ENCODE results near the gene GDF9. TPM values are rescaled to one million over a fixed set of nuclear protein-coding genes. Genes with fewer than 3 reads are reported as not detected.

Gene GDF9
- total RNA-seq, 1 donor from 2014 or later: 1.9 TPM

DNA sequence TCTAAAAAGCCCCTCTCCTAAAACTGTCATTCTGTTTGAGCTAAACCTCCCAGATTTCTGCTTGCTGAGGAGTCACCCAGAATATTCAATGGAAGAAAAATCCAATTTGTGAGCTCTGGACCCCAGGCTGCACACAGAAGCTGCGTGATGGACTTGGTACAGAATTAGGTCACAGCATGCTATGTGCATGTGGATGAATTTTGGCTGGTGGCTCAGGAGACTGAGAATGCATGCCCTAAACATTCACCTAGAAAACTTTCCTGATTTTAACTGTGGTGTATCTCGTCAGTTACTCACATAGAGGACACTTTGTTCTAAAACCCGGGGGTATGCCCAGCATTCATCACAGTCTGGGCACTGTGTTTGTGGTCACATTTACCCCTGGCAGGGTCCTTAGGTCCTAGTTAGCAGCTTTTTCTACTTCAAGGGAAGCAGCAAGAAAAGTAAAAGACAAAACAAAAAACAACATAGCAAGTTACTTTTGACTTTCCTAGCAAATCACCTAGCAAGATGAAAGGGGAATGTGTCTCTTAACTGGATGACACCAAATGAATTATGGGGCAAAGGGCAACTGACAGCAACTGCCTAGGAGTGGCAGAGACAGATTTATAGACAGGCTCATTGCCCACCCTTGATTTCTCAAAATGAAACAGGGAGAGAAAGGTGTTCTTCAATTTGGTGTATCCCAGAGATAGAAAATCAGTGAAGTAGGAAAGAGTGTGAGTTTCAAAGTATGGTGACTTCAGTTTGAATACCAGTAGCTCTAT is 27.6 kb downstream of the GDF9 start:
- no peak for DNase-seq (ENCODE audit: low spot score)

DNA sequence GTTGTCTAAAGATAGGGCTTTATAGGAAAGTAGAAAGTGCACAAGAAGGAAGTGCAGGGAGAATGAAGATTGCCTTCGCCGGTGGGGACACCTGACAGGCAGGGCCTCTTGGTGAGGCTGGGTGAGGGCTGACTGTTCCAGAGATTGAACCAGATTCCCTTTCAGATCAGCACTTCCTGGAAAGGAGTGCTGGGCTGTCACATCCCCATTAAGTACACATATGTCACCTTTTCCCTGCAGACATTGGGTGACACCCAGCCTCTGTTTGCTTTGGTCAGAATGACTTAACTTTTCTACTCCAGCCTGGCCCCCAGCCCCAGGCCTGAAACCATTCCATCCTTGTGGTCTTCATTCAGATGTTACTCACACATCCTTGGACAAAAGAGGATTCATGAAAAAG is 28.4 kb downstream of the GDF9 start:
- no peak for DNase-seq (ENCODE audit: low spot score)

DNA sequence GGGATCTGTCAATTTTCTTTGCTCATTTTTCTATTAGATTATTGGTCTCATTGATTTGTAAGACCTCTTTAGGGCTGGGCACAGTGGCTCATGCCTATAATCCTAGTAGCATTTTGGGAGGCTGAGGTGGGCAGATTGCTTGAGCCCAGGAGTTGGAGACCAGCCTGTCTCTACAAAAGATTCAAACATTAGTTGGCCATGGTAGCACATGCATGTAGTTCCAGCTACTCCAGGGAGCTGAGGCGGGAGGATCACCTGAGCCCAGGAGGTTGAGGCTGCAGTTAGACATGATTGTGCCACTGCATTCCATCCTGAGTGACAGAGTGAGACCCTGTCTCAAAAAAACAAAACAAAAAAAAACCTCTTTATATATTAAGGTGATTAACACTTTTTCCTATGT is 29.4 kb downstream of the GDF9 start:
- no peak for DNase-seq (ENCODE audit: low spot score)

- DNase-seq (ENCODE audit: low spot score): no peak
Measured at GRCh38 chr5:132834057-132834456, 32.2 kb downstream of the GDF9 start.

GRCh38 chr5:132832612-132833011 is 33.7 kb downstream of the GDF9 start:
- DNase-seq (ENCODE audit: low spot score): no peak

DNA sequence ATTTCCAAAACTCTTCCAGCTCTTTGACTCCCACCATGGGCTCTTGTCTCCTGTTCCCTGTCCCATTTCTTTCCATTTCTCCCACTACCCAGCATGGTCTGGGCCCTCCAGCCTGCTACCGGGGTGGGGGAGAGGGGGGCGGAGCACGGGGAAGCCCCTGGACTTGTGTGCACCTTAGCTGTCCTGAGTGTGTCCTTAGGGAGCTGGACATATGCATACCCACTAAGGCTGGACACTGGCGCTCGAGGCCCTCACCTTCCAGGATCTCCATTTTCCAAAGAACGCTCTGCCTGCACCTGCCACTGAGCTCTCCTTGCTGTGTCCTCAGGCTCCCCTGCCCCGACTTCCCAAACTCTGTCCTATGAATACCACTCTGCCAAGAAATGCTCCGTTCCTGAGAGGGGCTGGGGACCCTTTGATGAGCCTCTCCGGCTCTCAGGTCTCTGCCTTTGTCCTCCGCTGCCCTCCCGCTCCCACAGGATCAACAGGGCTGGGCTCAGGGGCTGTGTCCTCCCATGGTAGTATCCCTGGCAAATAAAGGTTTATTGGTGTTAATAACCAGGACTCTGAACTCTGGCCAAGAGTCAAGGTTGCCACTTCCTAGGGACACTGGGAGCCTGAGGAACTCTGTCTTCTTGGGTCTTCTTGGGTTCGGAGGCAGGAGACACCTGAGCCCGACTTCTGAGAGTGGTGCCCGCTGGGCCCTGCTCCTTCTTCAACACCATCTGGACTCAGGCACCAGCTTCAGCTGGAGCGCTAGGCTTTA is 35.0 kb downstream of the GDF9 start:
- DNase-seq (ENCODE audit: low spot score): no peak

GRCh38 chr5:132830436-132831094 is 35.7 kb downstream of the GDF9 start, which contains the start of gene SHROOM1:
Gene SHROOM1, minus strand, starts transcription at chr5:132830647. Its CDS starts 4,507 bp downstream, at chr5:132826140.
- DNase-seq (ENCODE audit: low spot score): no peak

GRCh38 chr5:132829742-132830435 is 36.4 kb downstream of the GDF9 start:
- DNase-seq (ENCODE audit: low spot score): peak; percentile 70

- DNase-seq (ENCODE audit: low spot score): no peak
Measured at GRCh38 chr5:132828846-132829494, 37.3 kb downstream of the GDF9 start.

DNA sequence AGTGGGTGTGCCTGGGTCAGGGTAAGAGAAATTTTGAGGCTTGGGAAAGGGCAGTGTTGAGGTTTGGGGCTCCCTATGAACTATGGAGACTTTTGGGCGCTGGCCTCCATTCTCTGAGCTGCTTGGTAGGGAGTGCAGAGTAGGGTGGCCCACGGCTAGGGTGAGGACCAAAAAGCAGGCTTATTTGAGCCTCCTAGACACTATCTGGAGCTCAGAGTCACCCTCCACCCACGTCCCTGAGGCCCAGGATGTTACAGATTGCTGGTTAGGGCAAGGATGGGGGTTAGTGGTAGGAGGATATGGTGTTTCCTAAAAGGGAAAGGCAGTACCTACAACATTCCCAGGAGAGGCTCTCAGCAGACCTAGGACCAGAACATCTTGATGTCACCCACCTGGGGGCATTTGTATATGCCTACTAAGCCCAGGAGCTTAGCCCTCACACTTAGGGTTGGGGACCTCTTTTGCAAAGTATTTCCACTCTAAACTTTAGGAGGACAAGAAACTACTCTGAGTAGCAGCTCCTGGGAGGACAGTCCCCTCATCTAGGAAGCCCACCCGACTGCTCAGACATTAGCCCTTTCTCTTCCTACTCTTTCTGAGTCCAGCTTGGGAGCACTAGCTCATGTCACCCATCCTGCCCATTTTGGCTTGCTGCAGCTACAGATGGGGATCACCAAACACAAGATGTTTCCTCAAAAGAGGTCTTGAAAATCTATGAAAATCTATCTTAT is 38.2 kb downstream of the GDF9 start:
- no peak for DNase-seq (ENCODE audit: low spot score)

- DNase-seq (ENCODE audit: low spot score): no peak
Measured at GRCh38 chr5:132826424-132827082, 39.7 kb downstream of the GDF9 start.

GRCh38 chr5:132825834-132826391 is 40.4 kb downstream of the GDF9 start:
- no peak for DNase-seq (ENCODE audit: low spot score)

GRCh38 chr5:132825033-132825833 is 41.0 kb downstream of the GDF9 start:
- DNase-seq (ENCODE audit: low spot score): no peak

DNA sequence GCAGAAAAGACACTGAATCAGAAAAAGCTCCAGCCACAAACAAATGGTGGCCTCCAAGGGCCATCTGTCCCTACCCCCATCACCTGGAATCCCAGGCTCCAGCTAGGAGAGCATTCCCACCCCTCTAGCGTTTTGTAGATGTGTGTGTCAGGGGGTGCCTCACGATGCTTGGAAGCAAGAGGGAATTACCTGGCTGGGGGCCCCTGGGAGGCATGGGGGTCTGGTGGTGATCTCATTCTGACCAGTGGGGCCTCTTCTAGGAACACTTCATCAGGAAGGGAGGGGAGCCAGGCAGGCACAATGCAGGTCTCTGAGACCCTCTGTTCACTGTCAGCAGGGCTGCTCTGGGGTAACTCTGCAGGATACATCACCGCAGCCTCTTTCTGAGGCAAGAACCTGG is 41.8 kb downstream of the GDF9 start:
- no peak for DNase-seq (ENCODE audit: low spot score)

DNA sequence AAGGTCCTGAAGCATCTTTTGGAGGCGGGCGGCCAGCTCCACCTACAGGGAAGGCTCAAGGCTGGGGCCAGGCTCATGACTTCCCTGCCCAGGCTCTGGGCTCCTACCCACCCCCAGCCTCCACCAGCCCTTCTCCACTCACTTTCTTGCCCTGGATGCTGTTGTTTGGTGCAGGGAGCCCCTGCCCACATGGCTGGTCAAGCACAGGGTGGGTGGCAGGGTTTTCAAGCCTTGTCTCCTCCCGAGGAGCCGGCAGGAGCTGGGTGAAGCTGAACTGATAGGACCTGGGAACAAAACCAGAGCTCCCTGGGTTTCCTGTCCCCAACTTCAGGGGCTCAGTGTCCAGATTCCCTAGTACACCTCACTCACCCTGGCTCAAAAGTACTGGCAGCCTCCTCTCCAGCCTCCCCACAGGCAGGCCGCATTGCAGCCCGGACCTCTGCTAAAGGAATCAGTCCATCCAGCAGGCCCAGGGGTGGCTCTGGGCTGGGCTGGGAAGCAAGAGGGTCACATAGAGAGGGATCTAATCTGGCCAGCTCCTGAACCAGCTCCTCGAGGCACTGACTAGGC is 42.7 kb downstream of the GDF9 start:
- DNase-seq (ENCODE audit: low spot score): no peak

DNA sequence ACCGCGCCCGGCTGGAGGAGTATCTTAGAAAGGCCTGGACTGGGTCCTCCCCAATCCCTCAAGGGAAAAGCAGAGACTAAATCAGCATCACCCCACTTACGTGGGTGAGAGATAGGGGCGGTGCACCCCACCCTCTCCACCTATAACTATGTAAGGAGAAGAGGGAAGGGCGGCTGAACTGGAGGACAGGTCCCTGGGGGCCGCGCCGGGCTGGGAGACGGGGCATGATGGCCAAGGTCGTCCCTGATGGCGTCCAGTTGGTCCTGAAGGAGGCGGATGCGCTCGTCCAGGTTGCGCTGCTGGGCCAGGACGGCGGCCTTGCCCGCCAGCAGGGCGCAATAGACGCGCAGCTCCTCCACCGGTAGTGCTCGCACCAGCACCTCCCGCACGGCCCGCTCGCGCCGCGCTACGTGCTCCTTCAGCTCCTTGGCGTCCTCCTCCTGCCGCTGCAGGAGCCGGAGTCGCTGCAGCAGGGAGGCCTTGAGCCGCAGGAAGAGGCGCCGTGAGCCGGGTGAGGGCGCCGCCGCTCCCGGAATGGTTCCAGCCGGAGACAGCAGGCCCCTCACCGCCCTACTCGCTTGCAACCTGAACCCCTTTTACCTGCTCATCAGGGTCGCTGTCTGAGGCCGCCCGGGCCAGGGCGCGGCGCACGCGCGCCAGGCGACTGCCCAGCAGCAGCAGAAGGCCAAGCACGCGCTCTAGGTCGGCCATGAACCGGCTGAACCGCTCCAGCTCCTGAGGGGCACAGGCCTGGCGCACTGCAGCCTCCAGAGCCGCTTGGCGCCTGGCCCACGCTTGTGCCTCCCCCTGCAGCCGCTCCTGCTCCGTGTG is 43.4 kb downstream of the GDF9 start:
- peak; percentile 44 for DNase-seq (ENCODE audit: low spot score)

GRCh38 chr5:132821791-132822190 is 44.5 kb downstream of the GDF9 start:
- DNase-seq (ENCODE audit: low spot score): no peak

DNA sequence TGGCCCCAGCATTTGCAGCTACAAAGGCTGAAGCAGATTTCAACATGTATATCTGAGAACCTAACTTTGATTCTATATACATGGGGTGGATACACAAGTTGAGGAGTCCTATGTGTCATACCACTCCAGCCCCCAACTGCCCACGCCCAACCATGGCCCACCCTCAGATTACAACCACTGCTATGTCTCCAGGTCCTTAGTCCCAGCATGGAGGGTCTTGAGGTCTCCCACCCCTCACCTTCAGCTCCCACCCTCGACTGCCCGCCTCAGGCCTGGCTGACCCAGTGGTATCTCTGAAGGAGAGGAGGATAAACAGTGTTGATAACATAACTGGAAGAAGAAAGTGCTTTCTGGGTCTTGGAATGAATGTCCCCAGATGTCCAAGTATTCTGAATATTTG is 44.9 kb downstream of the GDF9 start:
- no peak for DNase-seq (ENCODE audit: low spot score)
